ENCODE measurements around the gene IDH3G.
A peak's percentile ranks its signal among the peaks of the same experiment; 100 is the strongest.

Gene IDH3G

GRCh38 chrX:153793291-153793690, 884 bp downstream of the IDH3G start:
- Histone ChIP-seq H2AFZ (ENCODE audit: low read depth) (peak overlapping the region; percentile 52), H3K36me3 (ENCODE audit: insufficient read depth) (no peaks in the 10 kb centered on the region)
- TF ChIP-seq CTCF (conservative IDR thresholded peaks at IDR 0.05; ENCODE audit: low read depth, low read length) = no peak

GRCh38 chrX:153792368-153792767, 1.8 kb downstream of the IDH3G start:
- no peaks in the 10 kb centered on the region for H3K36me3 ChIP-seq (ENCODE audit: insufficient read depth)
- H4K20me1 ChIP-seq (ENCODE audit: insufficient read depth) = no peaks in the 10 kb centered on the region
- no peak overlapping the region for H3K4me2 ChIP-seq
- no peak for TF ChIP-seq CTCF (conservative IDR thresholded peaks at IDR 0.05; ENCODE audit: low read depth, low read length)
- no peaks in the 10 kb centered on the region for H3K27me3 ChIP-seq (ENCODE audit: insufficient read depth, low read depth)
- peaks cover 8% of the 10 kb centered on the region for H3K4me1 ChIP-seq (ENCODE audit: low read depth, poor library complexity, severe bottlenecking)
- H3K9ac ChIP-seq = no peak overlapping the region
- H3K4me3 ChIP-seq (IDR thresholded peaks at IDR 0.05; ENCODE audit: insufficient read depth, low read depth, low read length) = no peak overlapping the region
- H3K27ac ChIP-seq = no peak overlapping the region
- H2AFZ ChIP-seq (ENCODE audit: low read depth) = no peak overlapping the region
- H3K79me2 ChIP-seq (ENCODE audit: insufficient read depth, low read depth) = peaks cover 30% of the 10 kb centered on the region

More at GRCh38 chrX:153793291-153793690, 884 bp downstream of the IDH3G start:
- H3K4me2 ChIP-seq = peak overlapping the region; percentile 51
- no peaks in the 10 kb centered on the region for H4K20me1 ChIP-seq (ENCODE audit: insufficient read depth)
- H3K27me3 ChIP-seq (ENCODE audit: insufficient read depth, low read depth) = no peaks in the 10 kb centered on the region
- H3K4me1 ChIP-seq (ENCODE audit: low read depth, poor library complexity, severe bottlenecking) = peaks cover 8% of the 10 kb centered on the region
- H3K27ac ChIP-seq = peak overlapping the region; percentile 63; the same call in 1 of the 2 replicates
- peaks cover 30% of the 10 kb centered on the region for H3K79me2 ChIP-seq (ENCODE audit: insufficient read depth, low read depth)
- peak overlapping the region; percentile 75 for H3K9ac ChIP-seq
- H3K4me3 ChIP-seq (IDR thresholded peaks at IDR 0.05; ENCODE audit: insufficient read depth, low read depth, low read length) = no peak overlapping the region

GRCh38 chrX:153791104-153791852, 2.9 kb downstream of the IDH3G start:
- Histone ChIP-seq H3K4me1 (ENCODE audit: low read depth, poor library complexity, severe bottlenecking) (peaks cover 6% of the 10 kb centered on the region), H3K79me2 (ENCODE audit: insufficient read depth, low read depth) (peaks cover 30% of the 10 kb centered on the region), H3K36me3 (ENCODE audit: insufficient read depth) (no peaks in the 10 kb centered on the region), H3K4me3 (IDR thresholded peaks at IDR 0.05; ENCODE audit: insufficient read depth, low read depth, low read length) (no peak overlapping the region), H2AFZ (ENCODE audit: low read depth) (no peak overlapping the region), H3K4me2 (no peak overlapping the region), H3K27ac (no peak overlapping the region), H4K20me1 (ENCODE audit: insufficient read depth) (no peaks in the 10 kb centered on the region), H3K9ac (no peak overlapping the region), H3K27me3 (ENCODE audit: insufficient read depth, low read depth) (no peaks in the 10 kb centered on the region)
- TF ChIP-seq CTCF (conservative IDR thresholded peaks at IDR 0.05; ENCODE audit: low read depth, low read length) = no peak

- Histone ChIP-seq H3K4me1 (ENCODE audit: low read depth, poor library complexity, severe bottlenecking) (peaks cover 4% of the 10 kb centered on the region), H3K79me2 (ENCODE audit: insufficient read depth, low read depth) (peaks cover 15% of the 10 kb centered on the region; the same call in 1 of the 2 replicates), H3K27me3 (ENCODE audit: insufficient read depth, low read depth) (no peaks in the 10 kb centered on the region), H3K27ac (no peak overlapping the region), H4K20me1 (ENCODE audit: insufficient read depth) (no peaks in the 10 kb centered on the region), H3K4me3 (IDR thresholded peaks at IDR 0.05; ENCODE audit: insufficient read depth, low read depth, low read length) (no peak overlapping the region), H3K36me3 (ENCODE audit: insufficient read depth) (no peaks in the 10 kb centered on the region), H2AFZ (ENCODE audit: low read depth) (no peak overlapping the region), H3K4me2 (no peak overlapping the region), H3K9ac (no peak overlapping the region)
- TF ChIP-seq CTCF (conservative IDR thresholded peaks at IDR 0.05; ENCODE audit: low read depth, low read length) = no peak
These were observed 4.5 kb downstream of the IDH3G start for GRCh38 chrX:153789654-153790053.

All from KMS-11 (cell line).